ENCODE results near the gene HEMGN. TPM values are rescaled to one million over a fixed set of nuclear protein-coding genes. Genes with fewer than 3 reads are reported as not detected.
A peak's percentile ranks its signal among the peaks of the same experiment; 100 is the strongest.

The HEMGN gene
- total RNA-seq, 1 experiment from 2014 or later, result not detected

- DNase-seq, result no peak
- intact Hi-C loops (cut with micrococcal nuclease; ENCODE audit: unreplicated experiment), result no loop called here
- Histone ChIP-seq H2AFZ (no peak overlapping the region), H3K9me2 (ENCODE audit: insufficient read depth) (no peaks in the 10 kb centered on the region), H4K20me1 (ENCODE audit: insufficient read depth) (no peaks in the 10 kb centered on the region), H3K4me3 (no peak overlapping the region), H3K4me1 (replicated peaks; ENCODE audit: insufficient read depth) (no peaks in the 10 kb centered on the region), H3K27ac (no peak overlapping the region), H3K36me3 (ENCODE audit: low read depth) (no peaks in the 10 kb centered on the region), H3K79me2 (ENCODE audit: low read depth) (no peaks in the 10 kb centered on the region), H3K27me3 (ENCODE audit: insufficient read depth, low read depth) (no peaks in the 10 kb centered on the region), H3K9me3 (ENCODE audit: insufficient read depth, low read depth) (no peaks in the 10 kb centered on the region), H3F3A (ENCODE audit: insufficient read depth, low read depth) (no peaks in the 10 kb centered on the region), H3K4me2 (no peak overlapping the region)
- TF ChIP-seq EZH2 (IDR thresholded peaks at IDR 0.05; ENCODE audit: low read depth), result no peak
- TF ChIP-seq, protein P1, sequence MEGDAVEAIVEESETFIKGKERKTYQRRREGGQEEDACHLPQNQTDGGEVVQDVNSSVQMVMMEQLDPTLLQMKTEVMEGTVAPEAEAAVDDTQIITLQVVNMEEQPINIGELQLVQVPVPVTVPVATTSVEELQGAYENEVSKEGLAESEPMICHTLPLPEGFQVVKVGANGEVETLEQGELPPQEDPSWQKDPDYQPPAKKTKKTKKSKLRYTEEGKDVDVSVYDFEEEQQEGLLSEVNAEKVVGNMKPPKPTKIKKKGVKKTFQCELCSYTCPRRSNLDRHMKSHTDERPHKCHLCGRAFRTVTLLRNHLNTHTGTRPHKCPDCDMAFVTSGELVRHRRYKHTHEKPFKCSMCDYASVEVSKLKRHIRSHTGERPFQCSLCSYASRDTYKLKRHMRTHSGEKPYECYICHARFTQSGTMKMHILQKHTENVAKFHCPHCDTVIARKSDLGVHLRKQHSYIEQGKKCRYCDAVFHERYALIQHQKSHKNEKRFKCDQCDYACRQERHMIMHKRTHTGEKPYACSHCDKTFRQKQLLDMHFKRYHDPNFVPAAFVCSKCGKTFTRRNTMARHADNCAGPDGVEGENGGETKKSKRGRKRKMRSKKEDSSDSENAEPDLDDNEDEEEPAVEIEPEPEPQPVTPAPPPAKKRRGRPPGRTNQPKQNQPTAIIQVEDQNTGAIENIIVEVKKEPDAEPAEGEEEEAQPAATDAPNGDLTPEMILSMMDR (conservative IDR thresholded peaks at IDR 0.05), result no peak
- ChIA-PET POLR2A (ENCODE audit: unreplicated experiment) (interaction anchor here (0.6 kb wide), 1 partner anchor 306 kb away, joined by 7 read pairs; no protein-coding TSS in a partner anchor), CTCF (no interaction called here)
- no TSS peak for BruUV-seq (replicated peaks)
Observed at GRCh38 chr9:97930972-97931371, 7.0 kb downstream of the HEMGN start.

GRCh38 chr9:97928986-97929604, 8.9 kb downstream of the HEMGN start:
- H3K9me3 ChIP-seq (ENCODE audit: insufficient read depth, low read depth), result no peaks in the 10 kb centered on the region
- H3K4me1 ChIP-seq (replicated peaks; ENCODE audit: insufficient read depth), result 0 out of 2 replicates have a peak, but pooled peaks cover 1% of the 10 kb centered on the region
- H3K4me3 ChIP-seq, result no peak overlapping the region
- TF ChIP-seq, protein P1 (conservative IDR thresholded peaks at IDR 0.05), result no peak
- TF ChIP-seq EZH2 (IDR thresholded peaks at IDR 0.05; ENCODE audit: low read depth), result no peak
- no peak for DNase-seq
- H3K36me3 ChIP-seq (ENCODE audit: low read depth), result no peaks in the 10 kb centered on the region
- no peaks in the 10 kb centered on the region for H3K79me2 ChIP-seq (ENCODE audit: low read depth)
- H2AFZ ChIP-seq, result peak overlapping the region; percentile 29; the same call in 1 of the 2 replicates
- H4K20me1 ChIP-seq (ENCODE audit: insufficient read depth), result no peaks in the 10 kb centered on the region
- H3K27me3 ChIP-seq (ENCODE audit: insufficient read depth, low read depth), result no peaks in the 10 kb centered on the region
- ChIA-PET CTCF (no interaction called here), POLR2A (ENCODE audit: unreplicated experiment) (interaction anchor here (0.6 kb wide), 1 partner anchor 35 kb away, joined by 6 read pairs; no protein-coding TSS in a partner anchor)
- BruUV-seq (replicated peaks), result no TSS peak
- no peak overlapping the region for H3K4me2 ChIP-seq
- intact Hi-C loops (cut with micrococcal nuclease; ENCODE audit: unreplicated experiment), result no loop called here
- H3K9me2 ChIP-seq (ENCODE audit: insufficient read depth), result no peaks in the 10 kb centered on the region
- no peak overlapping the region for H3K27ac ChIP-seq
- peaks cover under 1% of the 10 kb centered on the region; the same call in 1 of the 2 replicates for H3F3A ChIP-seq (ENCODE audit: insufficient read depth, low read depth)

GRCh38 chr9:97925497-97926334, 12.3 kb downstream of the HEMGN start:
- H3K79me2 ChIP-seq (ENCODE audit: low read depth), result peaks cover 12% of the 10 kb centered on the region
- no peak for DNase-seq
- no peak overlapping the region for H3K27ac ChIP-seq
- H3K36me3 ChIP-seq (ENCODE audit: low read depth), result no peaks in the 10 kb centered on the region
- H3K27me3 ChIP-seq (ENCODE audit: insufficient read depth, low read depth), result no peaks in the 10 kb centered on the region
- no peaks in the 10 kb centered on the region for H4K20me1 ChIP-seq (ENCODE audit: insufficient read depth)
- no peak overlapping the region for H3K4me2 ChIP-seq
- H3F3A ChIP-seq (ENCODE audit: insufficient read depth, low read depth), result peaks cover 16% of the 10 kb centered on the region; the same call in 1 of the 2 replicates
- no peaks in the 10 kb centered on the region for H3K9me2 ChIP-seq (ENCODE audit: insufficient read depth)
- BruUV-seq (replicated peaks), result no TSS peak
- POLR2A ChIA-PET (ENCODE audit: unreplicated experiment), result interaction anchor here (0.6 kb wide), 1 partner anchor 130 kb away, joined by 5 read pairs; no protein-coding TSS in a partner anchor
- peaks cover 17% of the 10 kb centered on the region; the same call in 1 of the 2 replicates for H3K4me1 ChIP-seq (replicated peaks; ENCODE audit: insufficient read depth)
- intact Hi-C loops (cut with micrococcal nuclease; ENCODE audit: unreplicated experiment), result no loop called here
- no peak overlapping the region for H2AFZ ChIP-seq
- H3K4me3 ChIP-seq, result no peak overlapping the region
- CTCF ChIA-PET, result interaction anchor here (0.6 to 0.7 kb wide), 3 partner anchors 11 to 214 kb away, joined by 3 to 5 read pairs (median 4); no protein-coding TSS in a partner anchor
- H3K9me3 ChIP-seq (ENCODE audit: insufficient read depth, low read depth), result no peaks in the 10 kb centered on the region
- TF ChIP-seq, protein P1 (conservative IDR thresholded peaks at IDR 0.05), result no peak
- no peak for TF ChIP-seq EZH2 (IDR thresholded peaks at IDR 0.05; ENCODE audit: low read depth)

Data from PC-9 (cell line).